Stimulated activated memory B cell treated with anti-CD40 and anti-IgM and Interleukin-4, amounts not matched to agents 10 μg/mL and 1 μg/mL and 100 μg/mL, for 72 hours (primary cell): ENCODE data around the gene IGSF9B.

ENCODE experiments used
- ATAC-seq: fragments of 150-1000 bp; cut with Tn5 transposase; 2 replicates; pipeline ENCODE4 v1.10.0; 2021
- H3K27ac Mint-ChIP-seq: one replicate; pipeline ENCODE4 v1.8.0; 2022; ENCODE audit warnings: mild to moderate bottlenecking, mixed read lengths
- H3K27me3 Mint-ChIP-seq: one replicate; pipeline ENCODE4 v1.8.0; 2022; ENCODE audit warnings: mixed read lengths
- H3K36me3 Mint-ChIP-seq: one replicate; pipeline ENCODE4 v1.8.0; 2022; ENCODE audit warnings: mixed read lengths
- H3K4me1 Mint-ChIP-seq: one replicate; pipeline ENCODE4 v1.8.0; 2022; ENCODE audit warnings: mixed read lengths
- H3K4me3 Mint-ChIP-seq: one replicate; pipeline ENCODE4 v1.8.0; 2022; ENCODE audit warnings: mild to moderate bottlenecking, moderate library complexity, mixed read lengths
- H3K9me3 Mint-ChIP-seq: one replicate; pipeline ENCODE4 v1.8.0; 2022; ENCODE audit warnings: mixed read lengths

Gene IGSF9B

GRCh38 chr11:133941546-133941945 lies 15.2 kb downstream of the IGSF9B start:
- Mint-ChIP-seq H3K27ac (no peak overlapping the region), H3K9me3 (peaks cover 8% of the 10 kb centered on the region), H3K36me3 (no peaks in the 10 kb centered on the region), H3K27me3 (peaks cover 25% of the 10 kb centered on the region), H3K4me3 (no peak overlapping the region), H3K4me1 (no peaks in the 10 kb centered on the region)
- ATAC-seq = no peak

DNA sequence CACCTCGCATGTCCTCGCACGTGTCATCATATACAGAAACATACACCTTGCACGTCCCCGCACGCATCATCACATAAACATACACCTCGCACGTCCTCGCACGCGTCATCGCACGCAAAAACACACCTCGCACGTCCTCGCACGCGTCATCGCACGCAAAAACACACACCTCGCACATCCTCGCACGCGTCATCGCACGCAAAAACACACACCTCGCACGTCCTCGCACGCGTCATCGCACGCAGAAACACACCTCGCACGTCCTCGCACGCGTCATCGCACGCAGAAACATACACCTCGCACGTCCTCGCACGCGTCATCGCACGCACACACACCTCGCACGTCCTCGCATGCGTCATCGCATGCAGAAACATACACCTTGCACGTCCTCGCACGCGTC lies 16.7 kb downstream of the IGSF9B start:
- no peak overlapping the region for H3K27ac Mint-ChIP-seq
- peaks cover 8% of the 10 kb centered on the region for H3K9me3 Mint-ChIP-seq
- ATAC-seq = no peak
- no peaks in the 10 kb centered on the region for H3K36me3 Mint-ChIP-seq
- no peaks in the 10 kb centered on the region for H3K4me1 Mint-ChIP-seq
- peaks cover 10% of the 10 kb centered on the region for H3K27me3 Mint-ChIP-seq
- H3K4me3 Mint-ChIP-seq = no peak overlapping the region

DNA sequence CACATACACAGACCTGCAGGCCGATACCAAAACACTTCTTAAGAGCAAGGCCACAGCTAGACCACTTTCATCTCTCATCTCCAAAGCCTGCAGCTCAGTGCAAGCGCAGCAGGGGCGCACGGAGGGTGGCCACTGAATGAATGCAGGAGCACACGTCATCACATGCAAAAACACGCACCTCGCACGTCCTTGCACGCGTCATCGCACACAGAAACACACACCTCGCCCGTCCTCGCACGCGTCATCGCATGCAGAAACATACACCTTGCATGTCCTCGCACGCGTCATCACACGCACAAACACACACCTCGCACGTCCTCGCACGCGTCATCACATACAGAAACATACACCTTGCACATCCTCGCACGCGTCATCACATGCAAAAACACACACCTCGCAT lies 17.2 kb downstream of the IGSF9B start:
- peaks cover 8% of the 10 kb centered on the region for H3K9me3 Mint-ChIP-seq
- no peak overlapping the region for H3K4me3 Mint-ChIP-seq
- H3K36me3 Mint-ChIP-seq = no peaks in the 10 kb centered on the region
- ATAC-seq = no peak
- H3K27ac Mint-ChIP-seq = no peak overlapping the region
- H3K4me1 Mint-ChIP-seq = no peaks in the 10 kb centered on the region
- H3K27me3 Mint-ChIP-seq = peaks cover 6% of the 10 kb centered on the region

GRCh38 chr11:133938166-133938565 lies 18.6 kb downstream of the IGSF9B start:
- Mint-ChIP-seq H3K9me3 (peaks cover 8% of the 10 kb centered on the region), H3K4me3 (no peak overlapping the region), H3K36me3 (no peaks in the 10 kb centered on the region), H3K27ac (no peak overlapping the region), H3K4me1 (no peaks in the 10 kb centered on the region), H3K27me3 (no peaks in the 10 kb centered on the region)
- no peak for ATAC-seq

DNA sequence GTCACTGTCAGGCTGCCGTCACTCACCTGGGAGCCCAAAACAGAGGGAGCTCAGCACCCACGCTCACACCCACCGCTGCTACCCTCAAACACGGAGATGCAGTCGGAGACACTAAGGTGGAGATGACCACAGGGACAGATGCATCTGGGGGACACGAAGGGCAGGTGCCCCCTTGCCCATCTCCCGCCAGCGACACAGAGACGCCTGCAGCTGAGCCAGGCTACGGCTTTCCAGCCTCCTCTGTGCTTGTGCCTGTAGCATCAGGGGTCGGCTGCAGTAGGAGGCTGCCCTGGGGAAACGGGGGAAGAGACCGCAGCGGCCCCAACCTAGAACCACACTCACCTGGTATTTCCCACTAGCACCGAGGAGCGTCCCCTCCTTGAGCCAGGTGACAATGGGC lies 19.3 kb downstream of the IGSF9B start:
- Mint-ChIP-seq H3K27ac (no peak overlapping the region), H3K9me3 (peaks cover 8% of the 10 kb centered on the region), H3K4me1 (no peaks in the 10 kb centered on the region), H3K36me3 (no peaks in the 10 kb centered on the region), H3K27me3 (no peaks in the 10 kb centered on the region), H3K4me3 (no peak overlapping the region)
- no peak for ATAC-seq

- H3K27me3 Mint-ChIP-seq = no peaks in the 10 kb centered on the region
- no peak overlapping the region for H3K27ac Mint-ChIP-seq
- ATAC-seq = peak; percentile 14
- H3K4me3 Mint-ChIP-seq = no peak overlapping the region
- no peaks in the 10 kb centered on the region for H3K36me3 Mint-ChIP-seq
- no peaks in the 10 kb centered on the region for H3K4me1 Mint-ChIP-seq
- peaks cover 8% of the 10 kb centered on the region for H3K9me3 Mint-ChIP-seq
Measured at GRCh38 chr11:133937015-133937414, 19.8 kb downstream of the IGSF9B start.

- no peaks in the 10 kb centered on the region for H3K36me3 Mint-ChIP-seq
- no peak for ATAC-seq
- H3K9me3 Mint-ChIP-seq = peaks cover 8% of the 10 kb centered on the region
- H3K27me3 Mint-ChIP-seq = no peaks in the 10 kb centered on the region
- H3K27ac Mint-ChIP-seq = no peak overlapping the region
- no peak overlapping the region for H3K4me3 Mint-ChIP-seq
- no peaks in the 10 kb centered on the region for H3K4me1 Mint-ChIP-seq
Measured at GRCh38 chr11:133936592-133936991, 20.2 kb downstream of the IGSF9B start.

GRCh38 chr11:133936136-133936535 lies 20.6 kb downstream of the IGSF9B start:
- peaks cover 8% of the 10 kb centered on the region for H3K9me3 Mint-ChIP-seq
- H3K4me3 Mint-ChIP-seq = no peak overlapping the region
- H3K27me3 Mint-ChIP-seq = no peaks in the 10 kb centered on the region
- H3K27ac Mint-ChIP-seq = no peak overlapping the region
- no peaks in the 10 kb centered on the region for H3K4me1 Mint-ChIP-seq
- H3K36me3 Mint-ChIP-seq = no peaks in the 10 kb centered on the region
- no peak for ATAC-seq

- no peaks in the 10 kb centered on the region for H3K27me3 Mint-ChIP-seq
- H3K27ac Mint-ChIP-seq = no peak overlapping the region
- no peak overlapping the region for H3K4me3 Mint-ChIP-seq
- H3K9me3 Mint-ChIP-seq = peaks cover 7% of the 10 kb centered on the region
- no peak for ATAC-seq
- H3K36me3 Mint-ChIP-seq = no peaks in the 10 kb centered on the region
- no peaks in the 10 kb centered on the region for H3K4me1 Mint-ChIP-seq
Measured at GRCh38 chr11:133935551-133935910, 21.2 kb downstream of the IGSF9B start.

- no peak overlapping the region for H3K4me3 Mint-ChIP-seq
- no peaks in the 10 kb centered on the region for H3K27me3 Mint-ChIP-seq
- H3K27ac Mint-ChIP-seq = no peak overlapping the region
- H3K4me1 Mint-ChIP-seq = no peaks in the 10 kb centered on the region
- ATAC-seq = peak; percentile 10
- peaks cover 3% of the 10 kb centered on the region for H3K9me3 Mint-ChIP-seq
- no peaks in the 10 kb centered on the region for H3K36me3 Mint-ChIP-seq
Measured at GRCh38 chr11:133934599-133935550, 21.9 kb downstream of the IGSF9B start.

- ATAC-seq = no peak
- Mint-ChIP-seq H3K27ac (no peak overlapping the region), H3K4me1 (no peaks in the 10 kb centered on the region), H3K4me3 (no peak overlapping the region), H3K36me3 (no peaks in the 10 kb centered on the region), H3K27me3 (no peaks in the 10 kb centered on the region), H3K9me3 (no peaks in the 10 kb centered on the region)
Measured at GRCh38 chr11:133934096-133934495, 22.7 kb downstream of the IGSF9B start.

- Mint-ChIP-seq H3K27me3 (peaks cover 16% of the 10 kb centered on the region), H3K27ac (no peak overlapping the region), H3K36me3 (no peaks in the 10 kb centered on the region), H3K4me1 (peaks cover 6% of the 10 kb centered on the region), H3K9me3 (no peaks in the 10 kb centered on the region), H3K4me3 (no peak overlapping the region)
- no peak for ATAC-seq
Measured at GRCh38 chr11:133931449-133932060, 25.2 kb downstream of the IGSF9B start.

- ATAC-seq = no peak
- Mint-ChIP-seq H3K27me3 (peaks cover 22% of the 10 kb centered on the region), H3K4me1 (peaks cover 6% of the 10 kb centered on the region), H3K27ac (no peak overlapping the region), H3K36me3 (no peaks in the 10 kb centered on the region), H3K4me3 (no peak overlapping the region), H3K9me3 (no peaks in the 10 kb centered on the region)
Measured at GRCh38 chr11:133930767-133931448, 25.9 kb downstream of the IGSF9B start.

DNA sequence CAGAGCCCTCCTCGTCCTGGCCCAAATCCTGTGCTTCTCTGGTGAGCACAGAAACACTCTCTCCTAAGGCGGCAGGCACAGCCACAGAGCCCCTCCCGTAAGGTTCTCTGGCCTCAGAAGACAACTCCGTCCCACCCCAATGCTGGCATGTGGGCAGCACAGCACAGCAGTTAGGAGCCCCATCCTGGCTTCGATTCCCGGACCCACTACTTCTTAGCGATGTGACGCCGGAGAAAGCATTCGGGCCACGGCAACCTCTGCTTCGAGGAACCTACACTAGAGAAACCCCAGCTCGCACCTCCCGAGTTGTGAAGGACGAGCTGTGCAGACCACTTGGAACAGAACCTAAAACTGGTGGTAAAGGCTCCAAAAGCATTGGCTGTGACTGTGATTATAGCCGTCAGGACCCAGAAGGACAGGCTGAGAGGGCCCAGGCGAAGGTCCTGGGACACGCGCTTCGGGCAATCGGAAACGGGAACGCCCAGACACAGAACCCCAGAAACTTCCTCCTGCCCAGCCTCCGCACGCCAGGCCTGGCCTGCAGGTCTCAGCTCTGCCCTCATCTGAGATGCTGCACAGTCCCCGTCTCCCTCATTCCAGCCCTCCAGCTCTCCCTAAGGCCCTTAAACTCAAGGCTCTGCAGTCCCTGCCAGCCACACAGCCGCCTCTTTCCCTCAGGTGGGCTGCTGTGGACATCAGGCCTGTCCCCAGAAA lies 26.6 kb downstream of the IGSF9B start:
- Mint-ChIP-seq H3K36me3 (no peaks in the 10 kb centered on the region), H3K4me1 (peaks cover 6% of the 10 kb centered on the region), H3K4me3 (no peak overlapping the region), H3K27ac (no peak overlapping the region), H3K9me3 (no peaks in the 10 kb centered on the region), H3K27me3 (peaks cover 28% of the 10 kb centered on the region)
- ATAC-seq = no peak

- Mint-ChIP-seq H3K27ac (no peak overlapping the region), H3K36me3 (no peaks in the 10 kb centered on the region), H3K4me1 (peaks cover 6% of the 10 kb centered on the region), H3K27me3 (peaks cover 28% of the 10 kb centered on the region), H3K9me3 (no peaks in the 10 kb centered on the region), H3K4me3 (no peak overlapping the region)
- no peak for ATAC-seq
Measured at GRCh38 chr11:133929401-133930052, 27.2 kb downstream of the IGSF9B start.
